ENCODE measurements around the gene KRTAP5-7. TPM values are rescaled to one million over a fixed set of nuclear protein-coding genes. Genes with fewer than 3 reads are reported as not detected.
"Not testable (repeated sequence)": the region's sequence is repeated elsewhere in the genome, so short reads cannot be mapped to it uniquely, and the experiment has no call there.

KRTAP5-7 gene
- total RNA-seq, 1 donor from 2014 or later = not detected

DNA sequence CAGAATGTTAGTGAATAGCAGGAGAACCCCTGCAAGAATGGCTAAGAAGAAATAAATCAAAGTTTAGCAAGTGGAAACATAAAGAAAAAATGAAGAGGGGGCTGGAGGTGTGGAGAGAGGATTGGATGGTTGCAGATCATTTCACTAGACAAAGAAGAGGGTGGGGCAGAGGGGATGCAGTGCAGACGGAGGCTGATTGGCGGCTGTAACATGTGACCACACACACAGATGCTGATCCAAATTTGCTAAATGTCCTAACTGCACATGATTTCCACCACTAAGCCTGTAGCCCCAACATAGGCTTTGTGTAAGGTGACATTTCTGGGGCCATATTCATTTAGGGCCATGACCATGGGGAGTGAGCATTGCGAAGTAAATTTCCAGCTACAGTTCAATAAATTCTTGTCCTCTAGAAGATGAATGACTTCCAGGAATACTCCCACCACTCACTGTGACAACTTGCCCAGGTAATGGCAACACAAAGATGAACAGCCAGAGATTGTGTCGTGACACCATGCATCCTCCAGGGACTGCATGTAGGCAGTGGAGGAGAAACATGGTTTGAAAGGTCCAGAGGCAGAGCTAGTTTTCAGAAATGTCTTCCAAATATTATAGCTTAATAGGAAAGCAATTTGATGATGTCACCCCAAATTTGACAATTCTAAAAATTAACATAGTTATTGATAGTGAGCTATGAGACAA is 48.8 kb downstream of the KRTAP5-7 start:
- no peak for DNase-seq
- intact Hi-C loops (cut with micrococcal nuclease) = no loop called here
- ATAC-seq = no peak

GRCh38 chr11:71576688-71577465 is 49.8 kb downstream of the KRTAP5-7 start:
- ATAC-seq; intact Hi-C loops (cut with micrococcal nuclease); DNase-seq: not testable (repeated sequence)

- ATAC-seq (no peak), DNase-seq (no peak)
- intact Hi-C loops (cut with micrococcal nuclease) = no loop called here
Measured at GRCh38 chr11:71577469-71578004, 50.5 kb downstream of the KRTAP5-7 start.

Other genes starting within 250 kb of the KRTAP5-7 start
- gene DHCR7, start 78.9 kb upstream of the KRTAP5-7 start, total RNA-seq = 41.3 TPM
- 20.5 TPM for gene NADSYN1, start 74.1 kb upstream of the KRTAP5-7 start, total RNA-seq
- not detected for gene KRTAP5-8, start 10.8 kb downstream of the KRTAP5-7 start, total RNA-seq
- gene KRTAP5-9, start 21.2 kb downstream of the KRTAP5-7 start, total RNA-seq = not detected
- gene KRTAP5-10, start 38.3 kb downstream of the KRTAP5-7 start, total RNA-seq = not detected
- gene KRTAP5-11, start 55.6 kb downstream of the KRTAP5-7 start, total RNA-seq = not detected

Measured in left ventricle myocardium superior (tissue), 1 donor.